GM18519 (cell line): Measurements from ENCODE around the gene OSBPL2.

Experiments
- ATAC-seq: cut with Tn5 transposase; IDR thresholded peaks from one replicate; pipeline ENCODE4 v1.9.1; 2021; ENCODE audit warnings: mild to moderate bottlenecking, moderate library complexity; ENCODE audit not compliant: unreplicated experiment, low FRiP score

Gene OSBPL2

DNA sequence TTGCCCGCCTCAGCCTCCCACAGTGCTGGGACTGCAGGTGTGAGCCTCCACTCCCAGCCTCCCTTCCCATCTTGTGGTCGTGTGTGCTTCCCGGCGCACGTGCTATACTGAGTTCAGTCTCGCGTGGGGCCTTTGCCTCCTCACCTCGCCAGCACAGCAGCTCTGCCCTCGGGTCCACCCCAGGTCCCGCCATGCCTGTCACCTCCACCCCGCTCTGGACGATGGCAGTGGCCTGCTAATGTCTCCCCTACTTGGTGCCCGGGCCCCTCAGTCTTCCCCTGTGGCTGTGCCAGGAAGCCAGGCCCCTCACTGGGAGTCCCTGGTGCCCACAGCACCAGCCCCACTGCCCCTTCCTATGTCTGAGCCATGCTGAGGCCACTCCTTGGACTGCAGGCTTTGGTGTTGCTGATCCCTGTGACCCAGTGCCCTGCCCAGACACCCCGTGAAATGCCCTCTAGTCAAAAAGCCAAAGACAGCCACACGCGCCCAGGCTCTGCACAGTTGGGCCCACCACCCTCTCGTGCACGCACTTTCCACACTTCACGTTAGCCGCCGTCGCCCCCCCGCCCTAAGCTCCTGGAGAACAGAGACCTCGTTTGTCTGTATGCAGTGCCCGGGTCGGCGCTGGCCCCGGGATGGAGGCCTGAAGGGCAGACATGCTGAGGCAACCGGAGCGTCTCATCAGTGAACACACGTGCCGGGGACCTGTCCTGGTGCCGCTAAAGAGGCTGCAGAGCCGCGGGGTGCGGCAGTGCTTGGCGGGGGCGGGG lies 32.5 kb upstream of the OSBPL2 start:
- no peak for ATAC-seq

DNA sequence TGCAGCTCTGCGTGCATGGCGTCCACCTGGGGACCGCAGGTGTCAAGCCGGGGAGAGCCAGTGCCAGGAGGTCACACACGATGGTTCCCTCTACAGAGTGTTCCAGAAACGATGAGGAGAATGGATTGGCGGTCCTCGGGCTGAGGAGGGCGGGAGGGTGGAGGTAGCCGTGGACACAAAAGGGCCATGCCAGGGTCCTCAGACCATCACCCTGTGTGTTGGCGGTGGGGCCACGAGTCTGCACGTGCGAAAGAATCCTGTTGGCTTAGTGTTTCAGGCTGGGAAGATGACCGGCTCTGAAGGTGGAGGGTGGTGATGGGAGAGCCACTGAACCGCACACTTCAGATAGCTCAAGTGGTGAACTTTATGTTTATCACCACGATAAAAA lies 31.9 kb upstream of the OSBPL2 start:
- ATAC-seq, result no peak

DNA sequence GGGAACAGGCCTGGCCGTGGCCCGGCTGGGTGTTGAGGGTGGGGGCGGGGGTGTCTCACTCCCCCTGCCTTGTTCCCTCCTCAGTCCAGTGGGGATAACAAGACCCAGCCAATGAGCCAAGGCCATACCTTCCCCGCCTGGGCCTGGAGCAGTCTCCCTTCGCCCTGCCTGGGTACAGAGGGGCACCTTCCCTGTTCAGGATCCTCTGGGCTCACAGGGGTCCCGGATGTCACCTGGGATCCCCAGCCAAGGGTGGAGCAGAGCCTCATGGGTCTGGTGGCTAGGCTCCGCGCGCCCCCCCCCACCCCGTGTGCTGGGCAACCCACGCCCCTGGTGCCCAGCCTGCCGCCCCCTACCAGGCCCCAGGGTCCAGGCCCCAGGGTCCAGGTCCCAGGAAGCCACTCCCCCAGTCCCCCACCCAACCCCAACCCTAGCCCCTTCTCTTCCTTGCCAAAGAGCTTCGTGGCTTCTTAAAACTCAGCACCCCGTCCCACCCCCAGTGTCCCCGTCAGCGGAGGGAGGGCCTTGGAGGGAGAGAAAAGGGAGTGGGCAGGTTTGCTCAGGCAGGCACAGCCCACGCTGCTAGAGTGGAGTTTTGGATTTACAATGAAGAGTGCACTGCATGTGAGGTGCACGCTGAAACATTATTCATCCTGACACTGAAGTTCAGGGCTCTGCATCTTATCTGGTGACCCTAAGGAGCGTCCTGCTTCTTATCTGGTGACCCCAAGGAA lies 30.1 kb upstream of the OSBPL2 start:
- ATAC-seq, result no peak

DNA sequence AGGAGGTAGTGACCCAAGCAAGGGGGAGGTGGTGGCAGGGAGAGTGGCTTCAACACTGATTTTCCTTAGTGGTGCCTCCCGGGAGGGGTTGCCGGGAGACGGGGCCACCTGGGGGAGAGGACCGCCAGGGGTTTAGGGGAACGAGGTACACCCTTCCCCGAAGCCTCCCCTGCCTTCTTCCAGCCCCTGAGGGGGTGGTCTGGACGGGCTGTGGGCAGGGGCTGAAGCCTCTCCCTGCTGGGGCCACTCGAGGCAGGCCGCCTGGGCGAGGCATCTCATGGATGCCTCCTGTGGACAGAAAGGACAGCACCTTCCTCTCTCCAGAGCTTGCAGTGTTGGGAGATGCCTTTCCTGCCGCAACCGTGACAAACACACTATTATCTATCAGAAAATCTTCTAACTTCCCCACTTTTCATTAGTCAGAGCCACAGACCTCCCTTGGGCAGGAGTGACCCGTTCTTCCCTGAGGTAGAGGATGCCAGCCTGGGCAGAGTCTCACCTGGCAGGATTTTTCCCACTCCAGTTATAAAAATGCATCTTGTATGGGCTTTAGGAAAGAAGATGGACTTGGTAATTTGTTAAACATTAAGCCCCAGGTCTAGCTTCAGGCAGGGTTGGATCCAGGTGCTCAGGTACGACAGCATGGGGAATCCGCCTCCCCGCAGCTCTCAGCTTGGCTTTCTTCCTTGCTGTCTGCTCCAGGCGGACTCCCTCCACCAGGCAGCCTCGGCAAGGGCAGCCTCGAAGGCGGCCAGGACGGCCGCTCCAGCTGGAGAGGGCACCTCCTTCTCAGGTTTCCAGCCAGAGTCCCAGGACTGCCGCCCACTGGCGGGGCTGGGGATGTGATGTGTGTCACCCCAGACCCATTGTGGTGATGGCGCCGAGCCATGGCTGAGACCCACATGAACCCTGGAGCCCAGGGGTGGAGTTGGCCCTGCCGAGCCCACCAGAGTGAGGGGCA lies 29.2 kb upstream of the OSBPL2 start:
- no peak for ATAC-seq

DNA sequence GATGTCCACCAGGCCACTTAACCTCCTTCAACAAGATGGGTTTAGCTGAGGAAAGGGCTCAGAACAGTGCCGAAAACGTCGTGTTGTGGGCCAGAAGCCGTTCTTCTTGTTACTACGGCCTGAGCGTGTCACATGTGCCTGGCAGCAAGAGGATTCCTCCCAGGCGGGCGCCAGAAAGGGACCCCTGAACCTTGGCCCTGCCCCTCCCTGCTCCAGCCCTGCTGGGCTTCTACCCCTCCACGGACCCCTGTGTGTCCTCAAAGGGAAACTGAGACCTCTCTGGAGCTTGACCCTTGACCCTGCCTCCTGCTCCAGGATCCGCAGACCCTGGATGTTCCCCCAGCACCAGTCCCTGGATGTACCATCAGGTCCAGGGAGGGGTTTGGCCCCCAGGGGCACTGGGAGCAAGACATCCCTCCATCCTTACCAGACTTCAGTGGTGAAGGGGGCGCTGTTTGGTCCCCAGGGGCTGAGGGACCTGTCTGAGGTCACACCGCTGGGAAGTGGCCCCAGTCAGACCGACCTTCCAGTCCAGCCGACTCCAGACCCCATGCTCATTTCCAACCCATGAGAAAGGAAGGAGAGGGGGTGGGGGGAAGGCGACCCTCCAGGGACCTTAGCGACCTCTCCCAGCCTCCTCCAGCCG lies 28.3 kb upstream of the OSBPL2 start:
- ATAC-seq, result no peak

DNA sequence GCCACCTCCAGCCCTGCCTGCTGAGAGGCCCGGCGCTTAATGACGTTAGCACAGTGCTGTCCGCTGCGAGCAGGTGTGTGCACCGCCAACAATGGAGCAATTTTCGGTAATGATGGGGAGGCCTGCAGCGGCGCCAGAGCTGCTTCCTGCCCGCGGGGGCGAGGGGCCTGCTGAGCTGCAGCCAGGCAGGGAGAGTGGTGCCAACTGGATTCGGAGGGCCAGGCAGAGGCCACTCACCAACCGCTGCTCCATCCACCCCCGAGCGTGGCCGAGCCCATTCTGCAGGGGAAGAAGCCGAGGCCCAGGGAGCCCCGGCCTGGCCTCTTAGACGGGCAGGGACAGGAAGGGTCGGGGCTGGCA lies 27.8 kb upstream of the OSBPL2 start:
- no peak for ATAC-seq

DNA sequence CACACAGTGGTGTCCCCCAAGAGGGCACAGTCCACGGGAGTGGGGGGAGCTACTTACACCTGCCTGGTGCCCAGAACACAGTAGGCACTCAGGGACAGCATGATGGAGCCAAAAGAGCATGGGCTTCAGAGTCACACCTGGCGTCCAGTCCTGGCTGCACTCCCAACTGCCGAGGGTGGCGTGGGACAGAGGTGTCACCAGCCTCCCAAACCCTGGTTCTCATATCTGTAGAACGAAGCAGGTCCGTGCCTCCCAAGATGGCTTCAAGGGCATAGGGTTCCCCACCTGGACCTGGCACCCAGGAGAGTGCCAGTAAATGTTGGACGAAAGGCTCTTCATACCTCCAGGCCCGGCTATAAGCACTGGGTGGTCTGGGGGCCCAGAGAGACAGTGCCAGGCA lies 27.1 kb upstream of the OSBPL2 start:
- ATAC-seq, result no peak

DNA sequence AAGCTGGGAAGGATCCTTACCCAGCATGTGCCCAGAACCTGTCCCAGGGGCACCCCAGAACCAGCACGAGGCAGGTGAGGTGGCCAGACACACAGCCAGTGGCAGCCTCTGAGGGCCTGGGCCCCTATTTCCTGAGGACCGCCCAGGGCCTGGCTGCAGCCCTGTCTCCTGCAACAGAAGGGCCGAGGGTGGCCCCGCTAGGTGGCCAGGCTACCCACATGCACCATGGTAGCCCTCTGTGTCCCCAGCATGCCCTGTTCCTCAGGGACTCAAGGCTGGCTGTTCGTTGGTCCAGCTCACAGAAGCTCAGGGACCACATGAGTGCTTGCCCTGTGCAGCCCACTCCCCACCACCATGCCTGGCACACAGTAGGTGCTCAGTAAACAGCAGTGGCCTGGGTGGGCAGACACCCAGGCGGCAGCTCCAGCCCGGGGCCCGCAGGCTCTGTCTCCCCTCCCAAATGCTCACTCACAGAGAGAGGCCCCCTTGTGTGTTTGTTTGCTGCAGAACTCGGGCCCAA lies 26.5 kb upstream of the OSBPL2 start:
- ATAC-seq, result no peak

DNA sequence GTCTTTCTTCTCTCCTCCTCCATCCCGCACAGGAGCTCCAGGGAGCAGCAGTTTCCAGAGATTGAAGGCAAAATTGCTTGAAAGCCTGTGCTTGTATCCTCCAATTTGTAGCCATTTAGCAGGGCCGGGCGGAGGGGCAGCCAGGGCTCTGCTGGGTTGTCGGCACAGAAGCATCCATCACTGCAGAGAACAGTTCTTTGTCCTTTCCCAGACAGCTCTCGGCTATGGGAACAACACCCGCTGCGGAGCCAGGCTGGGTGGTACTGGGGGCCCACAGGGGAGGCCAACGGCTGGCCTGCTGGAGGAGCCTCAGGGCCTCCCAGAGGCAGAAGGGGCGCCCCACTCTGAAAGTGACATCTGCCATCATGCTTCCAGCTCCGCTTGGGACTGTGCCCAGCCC lies 26.0 kb upstream of the OSBPL2 start:
- ATAC-seq, result no peak

DNA sequence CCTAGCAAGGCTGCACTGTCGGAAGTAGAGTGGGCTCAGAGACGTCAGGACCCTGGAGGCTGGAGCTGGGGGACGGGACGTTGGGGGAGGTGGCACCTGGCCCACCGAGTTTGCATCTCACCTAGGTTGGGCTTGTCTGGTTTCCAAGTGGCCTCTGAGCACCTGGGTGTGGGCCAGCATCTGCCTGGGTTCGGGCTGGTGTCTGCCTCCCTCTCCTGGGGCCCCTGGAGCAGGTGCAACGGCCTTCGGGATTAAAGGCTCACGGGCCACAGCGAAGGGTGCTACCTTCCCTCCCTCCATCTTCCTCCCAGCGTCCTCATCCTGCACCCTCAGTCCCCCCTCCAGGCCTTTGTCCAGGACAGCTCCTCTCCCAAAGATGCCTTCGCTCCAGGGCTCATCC lies 24.3 kb upstream of the OSBPL2 start:
- no peak for ATAC-seq

DNA sequence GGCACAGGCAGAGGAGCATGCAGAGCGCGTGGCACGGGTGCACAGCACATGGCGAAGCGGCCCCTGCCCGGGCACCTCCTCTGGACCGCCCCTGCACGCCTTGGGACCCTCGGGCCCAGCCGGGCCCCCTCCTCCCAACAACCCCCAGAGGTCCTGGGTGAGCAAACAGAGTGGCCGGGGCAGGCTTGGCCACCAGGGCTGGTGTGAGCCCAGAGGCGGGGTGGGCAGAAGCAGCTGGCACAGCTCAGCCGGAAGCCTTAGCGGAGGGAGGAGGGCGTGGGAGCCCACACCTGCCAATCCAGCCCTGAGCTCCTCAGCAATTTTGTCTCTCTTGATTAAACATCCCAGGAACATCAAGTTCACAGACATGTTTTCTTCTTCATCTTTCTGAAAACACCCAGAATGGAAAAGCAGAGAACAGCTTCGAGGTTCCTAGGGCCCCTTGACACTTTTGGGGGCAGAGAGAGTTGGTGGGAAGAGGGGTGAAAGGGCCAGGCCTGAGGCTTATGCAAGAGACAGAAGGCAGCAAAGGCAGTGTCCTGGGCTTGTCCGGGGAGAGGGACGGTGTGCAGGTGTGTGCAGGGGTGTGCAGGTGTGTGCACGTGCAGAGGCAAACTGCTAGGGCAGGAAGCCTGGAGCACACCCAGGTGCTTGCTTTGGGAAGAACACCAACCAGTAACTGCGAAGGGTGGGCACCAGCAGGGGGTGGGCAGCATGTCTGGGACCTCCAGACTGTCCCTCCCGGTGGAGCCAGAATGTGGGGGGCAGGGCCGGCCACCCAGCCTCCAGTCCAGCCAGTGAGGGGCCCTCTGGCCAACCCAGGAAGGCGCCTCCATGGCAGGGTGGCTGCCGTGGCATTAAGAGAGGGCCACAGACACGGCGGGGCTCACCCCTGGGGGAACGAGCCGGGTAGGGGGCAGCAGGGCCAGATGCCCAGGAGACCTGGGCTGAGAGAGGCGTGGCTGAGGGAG lies 23.0 kb upstream of the OSBPL2 start:
- no peak for ATAC-seq

DNA sequence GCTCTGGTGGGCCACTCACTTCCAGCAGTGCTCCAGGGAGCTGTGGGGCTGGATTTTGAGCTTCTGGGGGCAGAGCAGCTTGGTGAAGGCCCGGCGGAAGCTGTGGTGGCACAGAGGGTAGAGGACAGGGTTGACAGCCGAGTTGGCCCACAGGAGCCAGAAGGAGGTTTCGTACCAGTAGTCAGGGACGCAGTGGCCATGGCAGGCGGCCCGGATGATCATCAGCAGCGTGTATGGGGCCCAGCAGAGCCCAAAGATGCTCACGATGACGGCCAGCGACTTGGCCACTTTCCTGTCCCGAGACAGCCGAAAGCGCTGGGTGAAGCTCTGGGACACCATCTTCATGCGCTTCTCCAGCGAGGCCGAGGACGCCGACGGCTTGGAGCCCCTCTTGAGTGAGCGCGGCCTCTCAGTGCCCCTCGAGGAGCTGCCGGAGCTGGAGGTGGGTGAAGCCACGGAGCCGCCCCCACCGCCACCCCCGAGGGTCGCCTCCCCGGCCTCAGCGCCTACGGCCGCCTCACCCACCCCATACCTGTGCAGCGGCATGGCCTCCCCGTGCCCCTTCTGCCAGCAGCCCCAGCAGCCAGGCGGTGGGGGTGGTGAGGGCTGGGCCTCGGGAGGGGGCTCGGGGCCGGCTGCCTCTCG lies 22.2 kb upstream of the OSBPL2 start:
- no peak for ATAC-seq

DNA sequence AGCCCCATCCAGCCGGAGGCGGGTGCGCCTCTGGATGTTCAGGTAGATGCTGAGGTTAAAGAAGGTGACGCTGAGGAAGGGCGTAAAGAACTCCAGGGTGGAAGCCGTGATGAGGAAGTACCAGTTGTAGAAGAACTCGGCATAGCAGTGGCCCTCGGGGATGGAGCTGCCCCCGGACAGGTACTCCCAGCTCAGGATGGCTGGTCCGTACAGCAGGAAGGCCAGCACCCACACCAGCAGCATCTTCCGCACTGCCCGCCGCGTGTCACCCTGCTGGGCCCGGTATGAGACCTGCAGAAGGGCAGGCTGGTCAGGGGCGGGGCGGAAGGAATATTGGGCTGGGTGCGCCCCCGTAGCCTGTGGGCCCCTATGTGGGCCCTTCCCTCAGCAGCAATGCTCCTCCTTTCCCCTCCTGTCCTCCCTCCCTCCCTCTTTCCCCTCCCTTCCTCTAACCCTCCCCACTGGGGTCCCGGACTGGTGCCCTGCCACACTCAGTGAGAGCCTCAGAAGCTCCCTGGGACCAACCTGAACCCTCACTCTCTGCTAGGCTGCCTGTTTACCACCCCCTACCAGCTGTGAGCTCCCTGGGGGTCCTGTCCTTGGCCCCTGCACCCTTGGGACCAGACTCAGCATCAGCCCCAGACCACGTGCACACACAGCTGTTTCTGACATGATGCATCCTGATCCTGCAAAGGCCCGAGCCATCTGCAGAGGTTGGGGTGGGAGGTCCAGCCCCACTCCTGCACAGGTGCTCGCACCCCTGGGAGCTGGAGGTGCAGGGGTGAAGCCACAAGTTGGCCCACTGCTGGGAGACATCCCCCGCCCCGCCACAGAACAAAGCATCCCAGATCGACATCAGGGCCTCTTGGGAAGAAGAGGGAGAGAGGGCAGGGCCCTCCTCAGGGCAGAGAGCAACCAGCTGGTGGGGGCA lies 21.4 kb upstream of the OSBPL2 start:
- no peak for ATAC-seq

DNA sequence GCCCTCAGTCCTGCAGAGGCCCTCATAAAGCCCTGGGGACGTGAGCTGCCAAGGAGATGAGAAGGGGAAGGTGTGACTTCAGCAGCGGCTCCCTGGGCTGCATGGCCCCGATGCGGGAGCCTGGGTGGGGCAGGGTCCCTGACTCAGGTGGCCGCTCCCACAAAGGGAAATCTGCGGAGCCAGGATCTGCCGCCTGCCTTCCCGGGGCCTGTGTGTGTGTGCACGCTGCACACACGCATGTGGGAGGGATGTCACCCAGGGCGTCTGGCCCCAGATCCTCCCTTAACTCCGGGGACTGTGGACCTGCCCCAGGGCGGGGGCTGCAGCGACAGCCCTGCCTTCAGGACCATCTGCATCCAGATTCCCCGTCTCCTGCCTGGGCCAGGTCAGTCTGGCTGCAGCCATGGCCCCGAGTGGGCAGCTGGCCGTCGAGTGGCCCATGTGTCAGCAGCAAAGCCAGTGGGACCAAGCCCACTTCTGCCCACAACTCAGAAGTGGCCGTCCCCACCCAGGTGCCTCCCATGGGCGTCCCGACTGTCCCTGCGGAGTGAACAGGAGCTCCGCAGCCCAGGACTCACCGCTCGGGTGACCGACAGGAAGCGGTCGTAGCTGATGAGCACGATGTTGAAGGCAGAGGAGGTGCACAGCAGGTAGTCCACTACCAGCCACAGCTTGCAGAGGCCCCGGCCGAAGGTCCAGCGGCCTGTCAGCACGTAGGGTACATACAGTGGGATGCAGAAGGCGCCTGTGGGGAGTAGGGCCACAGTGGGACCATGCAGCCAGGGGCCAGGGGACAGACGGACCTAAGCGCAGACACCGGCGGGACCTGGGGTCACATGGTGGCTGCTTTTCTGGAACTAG lies 20.2 kb upstream of the OSBPL2 start:
- no peak for ATAC-seq

DNA sequence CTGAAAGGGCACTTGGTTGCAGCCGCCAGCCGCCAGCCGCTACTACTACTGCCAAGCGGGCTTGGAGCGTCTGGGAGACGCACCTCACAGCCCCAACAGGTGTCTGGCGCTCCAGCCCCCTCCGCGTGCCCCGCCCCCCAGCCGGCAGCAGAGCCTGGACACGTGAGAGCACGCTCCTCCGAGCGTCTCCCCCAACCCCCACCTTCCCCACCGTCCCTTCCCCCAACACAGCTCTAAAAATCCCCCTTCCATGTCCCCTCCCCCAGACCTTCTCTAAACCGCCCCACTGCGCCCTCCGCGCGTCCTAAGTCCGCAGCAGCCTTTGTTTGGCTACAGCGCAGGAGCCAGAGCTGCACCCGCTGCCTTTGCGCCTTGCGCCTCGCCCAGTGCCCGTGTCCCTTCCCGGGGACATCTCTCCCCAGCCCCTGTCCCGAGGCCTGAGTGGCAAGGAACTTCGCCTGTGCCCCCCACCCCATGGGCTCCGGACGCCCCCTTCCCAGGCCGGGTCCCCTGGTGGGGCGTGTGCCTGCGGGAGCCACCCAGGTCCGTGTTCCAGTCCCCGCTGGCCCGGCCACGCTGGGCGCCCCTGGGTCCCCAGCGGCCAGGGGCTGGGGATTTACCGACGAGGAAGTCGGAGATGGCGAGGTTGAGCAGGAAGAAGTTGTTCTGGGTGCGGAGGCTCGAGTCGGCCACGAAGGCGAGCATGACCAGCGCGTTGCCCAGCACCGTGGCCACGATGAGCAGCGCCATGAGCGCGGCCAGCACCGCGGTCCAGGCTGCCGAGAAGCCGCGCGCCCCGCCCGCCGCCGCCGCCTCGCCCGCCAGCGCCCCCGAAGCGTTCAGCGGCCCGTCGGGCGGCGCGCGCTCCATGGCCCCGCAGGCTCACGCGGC lies 19.0 kb upstream of the OSBPL2 start:
- ATAC-seq, result no peak
